Endothelial cell of umbilical vein (primary cell): ENCODE data around the gene KCNQ1OT1. TPM values are rescaled to one million over a fixed set of nuclear protein-coding genes. Genes with fewer than 3 reads are reported as not detected.

Source experiments
- BruUV-seq: library from RNA; stranded (reverse); fragments of 400-500 nt; replicated peaks from 2 replicates; lab custom pipeline; 2021; lab: Mats Ljungman, UMichigan
- CTCF ChIA-PET: fragments of 300-600, 350-600 bp; sonication (Branson Sonifier 250); formaldehyde crosslinking; loops from one replicate; lab custom pipeline; 2021; ENCODE audit warnings: antibody characterized with exemption, inconsistent platforms; lab: Charles Lee
- POLR2A ChIA-PET: fragments of 300-600, 350-600 bp; sonication (Branson Sonifier 250); formaldehyde crosslinking; loops from one replicate; lab custom pipeline; 2021; ENCODE audit warnings: antibody characterized with exemption, inconsistent platforms; lab: Charles Lee
- DNase-seq: peaks from one replicate; pipeline ENCODE4 v3.0.0-alpha.2; 2011; ENCODE audit warnings: low read depth, low spot score
- FAIRE-seq: peaks from 2 replicates; lab custom pipeline; 2011; peaks lifted over from hg19 to GRCh38; lab: Jason Lieb, UNC
- H2AFZ ChIP-seq: 2 replicates; pipeline ENCODE4 v1.6.0; 2012; ENCODE audit warnings: low read depth, low read length, control low read depth, inconsistent platforms
- H3K27ac ChIP-seq: 2 replicates; pipeline ENCODE4 v1.5.1; 2011; ENCODE audit warnings: low read depth, mild to moderate bottlenecking, control low read depth, low read length, moderate library complexity; ENCODE audit not compliant: insufficient read depth
- H3K27me3 ChIP-seq, 2 experiments: 2 replicates each; pipeline versions ENCODE4 v1.6.0 to v1.6.1; 2011; ENCODE audit warnings: low read length in 2 of 2, mixed read lengths in 1 of 2; ENCODE audit not compliant: control insufficient read depth in 2 of 2, insufficient read depth in 2 of 2
- H3K36me3 ChIP-seq, 2 experiments: 2 replicates in 1 of 2; 3 replicates in 1 of 2; pipeline ENCODE4 v1.5.1; 2011; ENCODE audit warnings: low read length in 2 of 2, mild to moderate bottlenecking in 1 of 2, moderate library complexity in 1 of 2; ENCODE audit not compliant: control insufficient read depth in 2 of 2, insufficient read depth in 2 of 2; ENCODE audit errors: extremely low read depth in 1 of 2
- H3K4me1 ChIP-seq: 3 replicates; pipeline ENCODE4 v1.5.1; 2011; ENCODE audit warnings: mild to moderate bottlenecking, low read length; ENCODE audit not compliant: control insufficient read depth, insufficient read depth; ENCODE audit errors: extremely low read depth
- H3K4me2 ChIP-seq: 2 replicates; pipeline ENCODE4 v1.6.1; 2011; ENCODE audit warnings: low read length, control low read depth, mixed read lengths; ENCODE audit not compliant: insufficient read depth
- H3K4me3 ChIP-seq, 3 experiments: fragments of 200-600 bp in 1 of 3; sonication (generic), shearing (Covaris generic) in 1 of 3; replicated peaks in 1 of 3; 2 replicates each; pipeline ENCODE4 v1.5.1; 2011 to 2016; ENCODE audit warnings: control low read depth in 3 of 3, low read length in 3 of 3, mild to moderate bottlenecking in 2 of 3, inconsistent platforms in 1 of 3, low read depth in 1 of 3, moderate library complexity in 1 of 3; ENCODE audit not compliant: insufficient read depth in 1 of 3
- H3K79me2 ChIP-seq: 2 replicates; pipeline ENCODE4 v1.6.0; 2012; ENCODE audit warnings: low read length, inconsistent platforms; ENCODE audit not compliant: control insufficient read depth, insufficient read depth
- H3K9ac ChIP-seq: replicated peaks from 2 replicates; pipeline ENCODE3; 2011; ENCODE audit warnings: low read length, control low read depth; ENCODE audit not compliant: insufficient read depth; ENCODE audit errors: extremely low read depth
- H3K9me1 ChIP-seq: replicated peaks from 3 replicates; pipeline ENCODE4 v1.6.0; 2011; ENCODE audit warnings: mild to moderate bottlenecking, low read length; ENCODE audit not compliant: control insufficient read depth, insufficient read depth; ENCODE audit errors: extremely low read depth
- H3K9me3 ChIP-seq: replicated peaks from 2 replicates; pipeline ENCODE4 v1.5.1; 2012; ENCODE audit warnings: low read length, inconsistent platforms; ENCODE audit not compliant: control insufficient read depth, insufficient read depth
- H4K20me1 ChIP-seq: replicated peaks from 2 replicates; pipeline ENCODE3; 2011; ENCODE audit warnings: mild to moderate bottlenecking, low read length; ENCODE audit not compliant: control insufficient read depth, insufficient read depth; ENCODE audit errors: extremely low read depth
- CTCF ChIP-seq, 2 donors: IDR thresholded peaks; 1 replicate in 1 of 2; 2 replicates in 1 of 2; pipeline ENCODE4 v1.5.1; 2011; ENCODE audit warnings: low read length in 2 of 2, mild to moderate bottlenecking in 2 of 2, moderate library complexity in 2 of 2, control low read depth in 1 of 2, inconsistent platforms in 1 of 2, low read depth in 1 of 2; ENCODE audit not compliant: insufficient read depth in 1 of 2; ENCODE audit errors: extremely low read depth in 1 of 2
- GATA2 ChIP-seq: IDR thresholded peaks from 2 replicates; pipeline ENCODE4 v1.7.0; 2011; ENCODE audit warnings: low read depth, mild to moderate bottlenecking, moderate library complexity, mixed read lengths, low read length; ENCODE audit not compliant: insufficient read length, insufficient read depth
- JUN ChIP-seq: IDR thresholded peaks from 2 replicates; pipeline ENCODE4 v1.6.1; 2011; ENCODE audit warnings: borderline replicate concordance, low read depth; ENCODE audit not compliant: insufficient read length, insufficient read depth
- MAX ChIP-seq: IDR thresholded peaks from 2 replicates; pipeline ENCODE4 v1.6.1; 2011; ENCODE audit not compliant: insufficient read depth, insufficient read length
- MYC ChIP-seq: IDR thresholded peaks from one replicate; pipeline ENCODE4 v1.6.1; 2011; ENCODE audit warnings: mild to moderate bottlenecking, low read depth, low read length
- POLR2A ChIP-seq: IDR thresholded peaks from 2 replicates; pipeline ENCODE4 v1.6.1; 2012; ENCODE audit warnings: low read depth, mild to moderate bottlenecking, control low read depth, low read length
- POLR2AphosphoS5 ChIP-seq: IDR thresholded peaks from 2 replicates; pipeline ENCODE4 v1.6.1; 2012; ENCODE audit warnings: low read depth, mild to moderate bottlenecking, control low read depth, low read length, moderate library complexity; ENCODE audit not compliant: insufficient read depth
- dilution Hi-C: fragments of 300-500 bp; cut with MboI; formaldehyde crosslinking; loops from one replicate; pipeline ENCODE4 v1.15.0; 2019; ENCODE audit warnings: low sequenced_read_pairs; ENCODE audit not compliant: extremely low pct_ligation_motif_present
- intact Hi-C: fragments of 100-400 bp; cut with micrococcal nuclease; formaldehyde crosslinking; loops from one replicate; pipeline ENCODE4 v1.10.0; 2022
- polyA plus RNA-seq, 4 experiments: library from polyadenylated mRNA; depleted of rRNA in 3 of 4; stranded (reverse) in 3 of 4; unstranded in 1 of 4; fragments of >200 nt; gene quantifications; 2 replicates each; pipeline versions ENCODE4 v1.2.1 to v1.2.3, GENCODE V29; 2011 to 2012; ENCODE audit warnings: missing spikeins in 1 of 4
- total RNA-seq: library from RNA; stranded (reverse); gene quantifications from 2 replicates; pipeline ENCODE4 v1.2.3, GENCODE V29; 2021

Gene KCNQ1OT1
- total and polyA plus RNA-seq, 2 donors (not counting 3 experiments of a cell fraction or from before 2014, with no cell fraction given): 0.11 to 1.8 TPM

GRCh38 chr11:2717561-2718325 is 17.9 kb upstream of the KCNQ1OT1 start:
- Histone ChIP-seq H3K4me2 (no peak overlapping the region), H2AFZ (no peak overlapping the region), H3K27ac (no peak overlapping the region), H3K4me1 (no peaks in the 10 kb centered on the region), H3K9me1 (no peaks in the 10 kb centered on the region), H3K27me3 (no peaks in the 10 kb centered on the region), H3K4me3 (no peak overlapping the region), H3K9me3 (no peaks in the 10 kb centered on the region), H3K9ac (no peak overlapping the region), H4K20me1 (no peaks in the 10 kb centered on the region), H3K79me2 (no peaks in the 10 kb centered on the region), H3K36me3 (no peaks in the 10 kb centered on the region)
- TF ChIP-seq POLR2A (no peak), MAX (no peak), JUN (no peak), POLR2AphosphoS5 (no peak), GATA2 (no peak), CTCF (IDR thresholded peaks at IDR 0.05; ENCODE audit: extremely low read depth in 1 of 2, insufficient read depth in 1 of 2, low read depth in 1 of 2, low read length in 2 of 2) (no peak), MYC (no peak)
- FAIRE-seq (no peak), DNase-seq (no peak)
- CTCF ChIA-PET: interaction anchor here (0.8 kb wide), 1 partner anchor 10 kb away, joined by 3 read pairs; no protein-coding TSS in a partner anchor
- intact Hi-C loops: no loop called here
- dilution Hi-C loops: no loop called here
- POLR2A ChIA-PET: no interaction called here
- no TSS peak for BruUV-seq
